Hematopoietic multipotent progenitor cell treated with erythropoietin and hydrocortisone succinate and interleukin-3 and kit ligand, for 8 days (in vitro differentiated cells): ENCODE data around the gene ADCY5.
A peak's percentile ranks its signal among the peaks of the same experiment; 100 is the strongest.

Source experiments
- DNase-seq: peaks from one replicate; pipeline ENCODE4 v3.0.0-alpha.2; 2015

The ADCY5 gene

DNA sequence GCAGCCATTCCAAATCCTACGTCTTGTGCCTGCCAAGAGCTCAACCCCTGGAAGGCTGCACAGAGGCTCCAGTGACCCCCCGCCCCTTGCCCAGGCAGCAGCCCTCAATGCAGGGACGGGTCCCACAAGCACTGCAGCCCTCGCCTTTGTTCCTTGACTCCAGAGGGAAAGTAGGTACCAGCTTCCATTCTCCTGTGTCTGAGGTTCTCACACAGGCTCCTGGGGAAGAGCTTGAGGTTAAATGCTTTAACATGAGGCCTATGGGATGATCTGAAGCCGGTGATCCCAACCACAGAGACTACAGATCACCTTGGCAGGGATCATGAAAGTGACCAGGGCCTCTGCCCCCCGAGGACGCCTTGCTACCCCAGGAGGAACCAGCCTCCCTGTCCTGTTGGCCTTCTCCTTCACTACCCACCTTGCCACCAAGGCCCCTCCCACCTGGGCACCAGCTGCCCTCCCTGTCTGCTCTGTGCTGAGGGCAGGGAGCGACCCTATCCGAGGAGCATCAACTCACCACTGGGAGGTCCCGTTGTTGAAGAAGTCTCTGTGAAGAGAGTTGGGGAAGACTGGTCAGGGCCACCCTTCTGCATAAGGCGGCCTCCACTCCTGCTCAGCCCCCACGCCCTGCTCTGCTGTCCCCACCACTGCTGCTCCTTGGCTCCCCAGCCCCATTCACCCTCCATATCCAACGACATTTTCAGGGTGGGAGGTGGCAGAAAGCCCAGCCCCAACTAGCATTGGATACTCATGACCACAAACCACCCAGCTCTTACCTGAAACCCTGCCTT, 151.9 kb downstream of the ADCY5 start:
- no peak for DNase-seq

DNA sequence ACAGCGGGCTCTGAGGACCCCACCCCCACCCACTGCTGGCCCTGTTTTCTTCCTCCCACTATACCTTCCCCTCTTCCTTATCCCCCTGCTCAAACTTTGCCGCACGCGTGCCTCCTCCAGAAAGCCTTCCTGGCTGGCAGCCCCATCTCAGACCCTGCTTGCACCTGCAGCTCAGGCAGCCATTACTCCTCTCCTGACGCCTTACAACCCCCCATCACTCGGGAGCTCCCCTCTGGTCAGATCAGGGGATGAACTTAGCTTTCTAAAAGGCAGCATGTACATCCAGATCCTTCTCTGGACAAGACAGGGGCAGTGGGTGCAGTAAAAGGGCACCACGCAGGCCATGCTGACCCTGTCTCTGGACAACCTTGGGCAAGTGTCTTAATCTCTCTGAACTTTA, 152.6 kb downstream of the ADCY5 start:
- no peak for DNase-seq

DNA sequence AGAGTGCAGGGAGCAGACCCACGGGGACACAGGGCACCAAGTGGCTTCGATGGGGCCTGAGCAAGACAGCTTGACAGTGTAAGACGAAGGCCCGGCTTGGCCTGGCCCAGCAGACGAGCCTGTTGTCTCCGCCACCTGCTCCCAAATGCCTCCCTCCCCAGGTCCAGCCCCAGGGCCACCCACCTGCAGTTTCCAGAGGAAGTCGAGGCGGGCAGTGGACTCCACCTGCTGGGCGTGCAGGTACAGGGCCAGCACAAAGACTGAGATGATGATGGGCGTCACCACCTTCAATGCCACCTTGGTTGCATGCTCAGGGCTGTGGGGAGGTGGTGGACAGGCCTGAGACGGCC, 153.0 kb downstream of the ADCY5 start:
- no peak for DNase-seq

DNA sequence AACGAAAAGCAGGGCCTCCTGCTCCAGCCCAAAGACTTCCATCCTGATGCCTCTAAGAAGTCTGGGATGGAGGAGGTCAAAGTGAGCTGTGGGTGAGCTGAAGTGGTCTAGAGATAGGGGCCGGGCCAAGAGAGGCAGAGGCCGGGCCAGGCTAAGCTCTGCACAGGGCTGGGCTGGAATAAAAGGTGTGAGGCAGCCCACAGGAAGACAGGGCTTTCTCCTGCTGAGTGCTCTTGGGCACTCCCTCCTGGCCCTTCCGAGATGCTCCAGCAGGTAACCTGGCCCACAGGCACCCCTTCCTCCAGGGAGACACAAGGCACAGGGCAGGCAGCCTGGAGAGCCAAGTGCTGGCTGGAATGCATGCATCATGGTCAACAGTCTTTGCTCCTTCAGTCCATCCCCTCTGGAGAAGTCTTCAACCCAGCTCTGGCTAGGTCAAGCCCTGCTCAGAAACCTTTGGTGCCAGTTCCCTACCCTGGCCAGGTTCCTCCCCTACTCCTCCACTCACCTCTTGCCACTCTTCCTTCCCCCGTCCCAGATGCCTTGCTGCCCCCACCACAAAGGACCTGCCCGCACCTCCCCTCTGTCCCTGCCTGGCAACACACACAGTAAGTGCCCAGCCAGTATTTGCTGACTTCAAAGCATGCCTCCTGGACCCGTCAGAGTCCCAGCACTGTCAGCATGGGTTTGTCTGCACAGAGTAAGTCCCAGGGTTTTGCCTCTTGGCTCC, 153.6 kb downstream of the ADCY5 start:
- DNase-seq, result no peak

DNA sequence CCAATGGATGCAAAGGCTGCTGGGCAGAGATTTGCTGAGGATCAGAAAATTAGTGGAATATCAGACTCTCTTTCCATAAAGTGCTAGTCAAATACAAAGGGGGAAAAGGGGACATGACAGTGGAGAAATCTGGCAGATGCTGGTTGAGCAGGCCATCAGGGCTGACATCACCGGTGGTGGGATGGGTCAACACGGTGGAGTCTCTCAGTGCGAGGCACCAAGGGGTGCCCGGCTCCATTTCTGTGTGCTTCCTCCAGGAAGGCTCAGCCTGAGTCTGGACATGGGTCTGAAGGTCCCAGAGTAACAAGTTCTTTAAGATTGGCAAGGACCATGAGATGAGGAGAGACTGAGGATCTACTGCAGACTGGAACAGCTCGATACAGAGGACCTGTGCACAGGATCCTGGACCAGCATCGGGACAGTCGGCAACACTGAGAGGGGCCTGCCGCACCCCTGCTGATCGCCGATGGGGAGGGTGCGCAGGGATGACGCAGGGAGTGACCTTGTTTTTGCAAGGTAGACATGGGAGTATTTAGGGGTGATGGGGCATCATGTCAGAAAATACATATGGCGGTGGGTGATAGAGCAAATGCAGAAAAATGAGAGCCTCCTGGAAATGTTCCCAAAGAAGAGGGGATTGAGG, 154.5 kb downstream of the ADCY5 start:
- DNase-seq, result no peak

DNA sequence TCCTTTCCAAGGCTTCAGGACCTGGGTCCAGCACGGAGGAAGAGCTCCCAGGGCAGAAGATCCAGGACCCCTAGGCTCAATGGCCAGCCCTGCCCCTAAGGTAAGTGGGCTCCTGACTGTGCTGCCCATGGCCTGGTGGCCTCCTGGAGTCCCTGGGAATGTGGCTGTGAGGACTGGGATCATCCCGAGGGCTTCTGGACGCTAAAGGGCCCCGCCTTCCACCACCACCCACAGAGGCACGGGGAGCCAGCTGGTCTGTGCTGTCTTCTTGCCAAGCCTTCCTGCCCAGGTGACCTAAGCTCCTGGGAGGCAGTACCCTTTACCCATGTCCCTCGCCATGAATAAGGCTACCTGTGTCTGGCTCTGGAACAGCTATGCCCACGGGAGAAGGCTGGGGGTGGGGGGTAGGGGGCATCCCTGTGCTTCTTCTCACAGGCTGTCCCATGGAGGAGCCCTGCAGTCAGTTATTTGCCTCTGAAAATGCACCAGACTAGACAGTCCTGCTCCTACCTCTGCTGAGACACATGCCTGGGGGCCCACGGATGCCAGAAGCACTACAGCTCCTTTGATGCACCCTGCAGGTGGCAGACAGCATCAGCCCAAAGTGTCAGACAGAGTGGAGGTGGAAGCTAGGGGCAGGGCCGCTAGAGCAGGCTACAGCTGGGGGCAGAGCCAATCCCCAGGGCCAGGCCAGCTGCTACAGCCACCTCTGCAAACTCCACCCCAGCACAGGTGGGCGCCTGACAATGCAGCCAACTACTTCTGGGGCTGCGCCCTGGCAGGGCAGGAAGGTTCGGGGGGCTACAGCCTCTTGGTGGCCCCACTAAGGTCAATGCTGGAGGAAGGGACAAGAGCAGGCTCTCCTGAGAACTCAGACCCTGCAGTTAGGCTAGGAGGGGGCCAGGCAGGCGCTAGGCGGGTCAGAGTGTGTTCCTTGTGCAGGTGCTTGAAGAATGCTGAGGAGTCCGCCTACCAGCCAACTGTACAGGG, 156.3 kb downstream of the ADCY5 start:
- no peak for DNase-seq

DNA sequence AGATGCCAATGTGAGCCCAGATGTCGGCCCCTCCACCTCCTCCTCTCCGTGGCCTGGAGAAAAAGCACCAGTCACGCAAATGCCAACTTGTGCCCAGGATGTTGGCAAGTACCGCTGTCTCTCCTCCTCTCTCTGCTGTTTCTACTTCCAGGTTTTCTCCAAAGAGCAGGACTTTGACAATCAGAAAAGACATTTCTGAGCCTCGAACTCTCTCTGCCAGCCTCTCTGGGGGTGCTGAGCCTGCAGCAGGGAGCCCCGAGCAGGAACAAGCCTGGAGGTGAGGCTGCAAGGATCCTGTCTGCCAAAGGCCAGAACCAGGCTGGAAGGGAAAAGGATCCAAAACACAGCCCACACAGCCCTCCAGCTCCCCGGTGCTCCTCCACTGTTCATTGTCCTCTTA, 157.5 kb downstream of the ADCY5 start:
- no peak for DNase-seq

DNA sequence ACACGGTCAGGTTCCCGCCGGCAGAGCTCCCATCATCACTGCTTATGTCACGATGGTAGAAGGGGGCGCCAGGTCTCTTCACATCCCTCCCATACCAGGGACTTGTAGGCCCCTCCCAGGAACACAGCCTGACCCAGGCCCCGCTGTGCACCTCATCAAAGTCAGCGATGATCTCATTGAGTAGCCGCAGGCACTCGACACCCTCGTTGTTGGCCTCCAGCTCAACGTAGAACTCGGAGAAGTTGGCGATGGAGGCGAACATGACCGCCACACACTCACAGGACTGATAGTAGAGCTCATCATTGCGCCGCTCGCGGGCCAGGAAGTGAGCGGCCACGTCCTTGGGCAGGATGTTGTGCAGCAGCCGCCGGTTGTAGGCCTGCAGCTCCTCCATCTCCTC, 157.9 kb downstream of the ADCY5 start:
- DNase-seq, result no peak

DNA sequence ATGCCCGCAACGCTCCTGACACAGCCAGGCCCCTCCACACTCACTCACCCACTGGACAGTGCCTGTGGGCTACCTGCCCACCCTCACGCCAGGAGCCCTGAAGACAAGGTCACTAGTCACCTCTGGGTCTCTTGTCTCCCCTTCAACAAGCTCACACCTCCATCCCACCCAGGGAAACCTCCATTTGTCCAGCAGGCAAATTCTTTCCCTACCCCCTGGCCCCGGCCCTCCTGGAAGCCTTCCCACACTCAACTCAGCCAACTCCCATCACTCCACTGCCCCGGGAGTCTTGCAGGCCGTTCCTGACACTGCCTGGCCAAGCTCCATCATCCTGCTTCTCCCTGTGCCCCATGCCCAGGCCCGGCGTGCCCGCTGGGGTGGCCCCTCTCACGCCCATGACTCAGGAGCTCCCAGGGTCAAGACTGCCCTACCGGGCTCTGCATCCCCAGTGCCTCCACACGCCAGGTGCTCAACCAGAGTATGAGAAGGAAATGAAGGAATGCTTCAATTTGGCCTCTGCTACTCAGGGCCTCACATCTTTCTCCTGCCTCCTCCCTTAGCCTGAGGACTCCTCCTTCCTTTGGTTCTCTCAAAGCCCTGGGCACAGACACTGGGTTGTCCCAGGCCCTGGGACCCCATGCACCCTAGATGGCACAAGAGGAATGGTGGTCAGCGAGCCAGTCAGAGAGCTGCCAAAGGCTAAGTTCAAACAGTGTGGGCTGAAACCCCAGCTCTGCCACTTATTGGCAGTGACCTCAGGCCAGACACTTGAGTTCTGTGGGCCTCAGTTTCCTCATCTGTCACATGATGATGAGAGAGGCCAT, 158.6 kb downstream of the ADCY5 start:
- no peak for DNase-seq

DNA sequence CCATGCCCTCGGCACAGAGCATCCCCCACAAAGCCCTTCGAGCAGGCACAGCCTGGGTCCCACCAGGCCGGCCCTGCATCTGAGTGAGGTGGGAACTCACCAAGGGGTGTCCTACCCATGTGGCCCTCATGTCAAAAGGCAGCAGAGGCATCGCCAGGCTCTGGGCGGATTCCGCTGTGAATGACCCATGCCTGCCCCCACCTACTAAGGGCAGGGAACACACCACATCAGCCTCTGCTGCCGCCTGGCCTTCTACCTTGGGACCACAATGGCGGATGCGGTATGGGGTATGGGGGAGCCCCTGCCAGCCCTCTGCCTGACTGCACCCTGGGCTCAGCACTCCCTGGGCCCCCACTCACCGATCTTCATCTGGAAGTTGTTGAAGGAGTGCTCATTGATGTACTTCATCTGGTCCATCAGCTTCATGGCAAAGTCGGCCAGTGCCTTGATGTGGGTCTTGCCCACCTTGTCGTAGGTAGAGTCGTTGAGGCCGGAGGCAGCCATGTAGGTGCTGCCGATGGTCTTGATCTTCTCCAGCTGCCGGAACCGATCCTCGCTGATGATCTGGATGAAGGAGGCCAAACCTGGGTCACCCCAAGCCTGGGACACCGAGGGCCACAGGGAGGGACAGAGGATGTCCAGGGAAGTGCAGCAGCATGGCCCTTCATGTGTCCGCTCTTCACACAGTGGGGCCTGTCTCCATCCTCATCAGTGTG, 159.3 kb downstream of the ADCY5 start:
- no peak for DNase-seq

DNA sequence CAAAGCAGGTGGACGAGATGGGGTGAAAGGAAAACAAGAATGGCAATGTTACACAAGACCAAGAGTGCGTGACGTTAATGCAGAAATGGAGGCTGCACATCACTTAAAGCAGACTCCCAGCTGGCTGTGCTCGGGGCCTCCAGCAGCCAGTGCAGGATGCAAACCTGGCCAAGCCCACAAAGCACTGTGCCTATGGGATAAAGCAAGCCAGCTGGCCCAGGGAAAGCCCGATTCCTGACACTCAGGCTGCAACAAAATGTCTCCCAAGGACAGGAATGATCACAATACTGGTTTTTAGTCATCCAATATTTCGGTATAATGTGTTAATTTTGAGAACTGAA, 161.0 kb downstream of the ADCY5 start:
- DNase-seq, result no peak

DNA sequence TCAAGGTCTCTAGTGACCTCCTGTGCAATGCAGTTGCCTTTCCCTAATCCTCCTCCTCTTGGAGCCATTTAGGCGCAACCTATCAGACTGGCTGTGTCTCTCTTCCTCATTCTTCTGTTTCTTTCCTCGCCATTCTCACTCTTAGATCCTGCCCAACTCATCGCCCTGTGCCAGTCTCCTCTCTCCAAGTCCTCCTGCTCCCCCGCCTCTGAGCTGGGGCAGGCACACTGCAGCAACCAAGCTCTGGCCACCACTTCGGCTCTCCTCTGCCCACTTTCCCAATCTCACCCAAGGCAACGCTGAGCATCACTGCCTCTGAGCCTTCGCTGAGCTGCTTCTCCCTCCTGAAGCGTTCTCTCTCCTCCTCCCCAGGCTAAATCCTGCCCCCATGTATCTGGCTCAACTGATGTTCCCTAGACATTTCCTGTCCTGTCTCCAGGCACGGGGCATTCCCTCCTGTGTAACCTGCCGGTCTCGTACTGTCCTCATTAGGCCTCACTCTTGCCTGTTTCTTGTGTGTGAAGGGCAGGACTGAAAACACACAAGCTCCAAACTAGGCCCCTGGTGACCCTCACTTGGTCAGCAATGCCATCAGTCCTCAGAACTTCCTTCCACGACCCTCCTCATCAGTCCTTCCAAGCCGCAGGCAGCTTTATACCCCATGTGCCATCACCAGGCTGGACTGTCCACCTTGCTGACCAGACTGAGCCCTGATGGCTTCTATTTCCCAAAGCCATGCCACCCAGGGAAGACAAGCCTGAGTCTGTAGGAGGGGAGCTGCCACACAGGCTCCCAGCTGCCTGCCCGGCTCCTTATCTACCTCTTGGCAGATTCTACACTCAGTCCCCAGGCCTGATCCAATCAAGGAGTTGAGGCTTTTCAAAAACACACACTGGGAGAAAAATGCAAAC, 161.6 kb downstream of the ADCY5 start:
- DNase-seq, result no peak

DNA sequence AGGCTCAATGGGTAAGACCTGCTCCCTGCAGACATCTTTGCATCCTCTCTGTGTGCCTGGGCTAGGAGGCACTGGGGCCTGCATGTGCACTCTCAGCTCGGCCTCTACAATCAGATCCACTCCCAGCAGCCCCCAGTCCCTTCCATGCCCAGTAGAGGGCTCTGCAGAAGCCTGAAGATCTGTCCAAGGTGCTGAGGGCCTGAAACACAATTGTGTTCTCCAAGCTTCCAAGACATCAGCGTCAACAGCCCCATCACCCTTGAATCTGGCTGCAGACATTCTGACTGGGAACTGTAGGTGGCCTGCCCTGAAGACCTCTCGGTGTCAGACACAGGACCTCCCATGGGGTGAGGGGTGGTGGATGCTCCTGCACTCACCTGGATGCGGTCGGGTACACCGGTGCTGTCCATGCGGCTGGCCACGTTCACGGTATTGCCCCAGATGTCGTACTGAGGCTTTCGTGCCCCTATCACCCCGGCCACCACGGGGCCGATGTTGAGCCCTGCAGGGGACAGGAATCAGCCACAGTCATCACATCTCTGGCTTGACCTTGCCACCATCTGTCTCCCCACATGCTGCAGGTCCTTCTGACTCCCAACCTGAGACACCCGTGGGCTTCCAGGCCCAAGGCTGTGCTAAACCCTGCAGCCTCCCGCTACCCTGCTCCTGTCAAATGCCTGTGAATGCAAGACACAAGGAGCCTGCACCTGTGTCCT, 162.4 kb downstream of the ADCY5 start:
- DNase-seq, result peak; percentile 73

DNA sequence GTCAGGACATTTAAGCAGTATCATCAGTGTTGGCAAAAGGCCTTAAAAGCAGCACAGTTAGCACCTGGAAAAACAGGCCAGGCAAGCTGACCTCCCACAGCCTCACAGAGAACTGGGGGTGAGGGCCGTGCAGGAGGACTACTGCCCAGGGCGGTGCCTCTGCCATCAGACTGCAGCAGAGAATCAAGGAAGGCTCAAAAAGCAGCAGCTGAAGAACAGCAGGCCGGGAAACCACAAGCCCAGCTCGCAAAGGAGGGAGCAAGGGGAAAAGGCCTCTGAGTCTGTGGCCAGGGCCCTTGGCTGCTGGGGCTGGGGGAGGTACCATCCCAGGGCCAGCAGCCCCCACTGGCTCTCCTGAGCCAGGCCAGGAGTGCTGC, 163.0 kb downstream of the ADCY5 start:
- no peak for DNase-seq

DNA sequence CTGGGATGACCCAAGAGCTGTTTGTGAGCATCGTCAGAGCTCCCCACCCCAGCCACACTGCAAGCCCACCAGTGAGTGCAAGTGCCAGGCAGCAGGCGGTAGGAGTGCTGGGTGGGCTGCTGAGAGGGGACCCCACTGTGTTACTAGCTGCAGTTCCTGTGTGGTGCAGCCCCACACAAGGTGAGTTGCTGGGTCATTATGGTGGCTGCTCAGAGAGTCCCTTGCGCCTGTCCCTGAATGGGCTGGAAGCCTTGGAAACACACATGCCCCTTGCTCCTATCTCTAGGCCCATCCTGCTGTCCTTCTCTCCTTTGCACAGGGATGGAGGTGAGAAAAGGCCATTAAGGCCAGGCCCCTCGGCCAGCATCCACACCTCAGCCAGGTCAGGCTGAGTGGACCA, 163.4 kb downstream of the ADCY5 start:
- DNase-seq, result no peak

DNA sequence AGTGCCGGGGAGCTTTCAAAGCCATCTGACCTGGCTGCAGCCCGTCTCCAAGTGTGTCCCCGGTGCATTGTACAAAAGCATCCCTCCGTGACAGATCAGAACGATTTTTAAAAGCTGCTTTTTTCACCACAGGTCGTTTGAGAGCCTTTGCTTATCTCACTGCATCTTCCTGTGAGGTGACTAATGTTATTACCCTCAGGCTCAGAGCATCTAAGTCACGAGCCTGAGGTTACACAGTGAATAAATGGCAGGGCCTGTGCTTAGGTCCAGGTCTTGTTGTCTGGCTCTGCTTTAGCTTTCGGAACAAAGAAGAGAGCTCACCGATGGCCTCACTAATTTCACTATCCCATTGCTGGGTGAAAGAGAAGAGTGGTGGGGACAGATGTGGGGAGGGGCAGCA, 163.8 kb downstream of the ADCY5 start:
- no peak for DNase-seq

DNA sequence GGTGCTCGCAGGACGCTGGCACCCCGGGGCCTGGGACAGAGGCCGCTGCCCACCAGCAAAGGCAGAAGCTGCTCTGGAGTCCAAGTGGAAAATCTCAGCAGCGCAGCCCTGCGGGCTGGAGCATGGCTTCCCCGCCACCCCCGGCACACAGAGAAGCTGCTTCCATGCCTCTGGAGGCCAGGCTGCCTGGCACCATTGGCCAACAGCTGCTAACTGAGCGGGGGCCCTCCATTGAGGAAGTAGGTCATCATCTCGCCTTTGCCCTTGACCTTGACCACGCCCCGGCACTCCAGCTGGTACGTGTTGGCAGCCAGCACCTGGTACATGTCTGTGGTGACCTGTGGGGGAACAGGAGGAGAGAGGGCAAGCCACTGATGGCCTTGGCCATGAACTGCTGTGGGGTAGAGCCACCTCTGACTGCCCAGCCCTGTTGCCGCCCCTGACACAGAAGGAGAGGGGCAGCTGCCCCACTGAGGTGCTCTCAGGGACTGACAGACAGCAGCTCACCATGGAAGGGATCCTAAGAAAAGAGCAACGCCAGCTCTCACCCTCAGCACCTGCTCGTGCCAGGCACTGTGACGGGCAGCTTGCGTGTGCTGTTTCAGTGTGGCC, 164.4 kb downstream of the ADCY5 start:
- no peak for DNase-seq

DNA sequence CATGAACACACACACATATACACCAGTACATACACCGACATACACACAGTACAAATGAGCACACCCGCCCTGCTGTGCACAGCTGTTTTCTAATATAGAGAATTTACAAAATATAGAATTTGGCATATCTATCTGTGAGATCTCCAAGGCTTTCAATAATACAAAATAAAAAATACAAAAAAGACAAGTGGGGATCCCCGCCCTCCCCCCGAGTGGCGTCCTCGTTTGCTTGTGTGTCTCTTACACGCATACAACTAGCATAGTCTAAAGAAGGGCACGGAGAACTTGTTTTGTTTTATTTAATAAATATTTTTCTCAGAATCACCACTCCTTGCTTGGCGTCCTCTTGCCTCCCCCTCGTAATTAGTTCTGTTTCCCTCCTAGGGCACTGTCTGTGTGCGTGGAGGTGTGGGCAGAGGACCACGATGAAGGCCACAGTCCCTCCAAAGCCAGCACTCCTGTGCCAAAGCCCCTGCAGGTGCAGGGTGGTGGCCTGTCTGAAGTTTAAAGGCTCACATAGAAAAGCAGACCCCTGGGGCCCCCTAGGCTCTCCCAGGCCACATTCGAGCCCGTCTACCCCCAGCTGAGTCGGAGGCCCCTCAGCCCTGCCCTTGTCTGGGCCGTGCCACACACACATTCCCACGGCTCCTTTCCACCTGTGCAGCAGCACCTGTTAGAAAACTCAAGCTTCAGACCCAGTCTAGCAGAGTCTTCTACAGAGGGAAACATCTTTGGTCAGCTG, 165.1 kb downstream of the ADCY5 start:
- no peak for DNase-seq

DNA sequence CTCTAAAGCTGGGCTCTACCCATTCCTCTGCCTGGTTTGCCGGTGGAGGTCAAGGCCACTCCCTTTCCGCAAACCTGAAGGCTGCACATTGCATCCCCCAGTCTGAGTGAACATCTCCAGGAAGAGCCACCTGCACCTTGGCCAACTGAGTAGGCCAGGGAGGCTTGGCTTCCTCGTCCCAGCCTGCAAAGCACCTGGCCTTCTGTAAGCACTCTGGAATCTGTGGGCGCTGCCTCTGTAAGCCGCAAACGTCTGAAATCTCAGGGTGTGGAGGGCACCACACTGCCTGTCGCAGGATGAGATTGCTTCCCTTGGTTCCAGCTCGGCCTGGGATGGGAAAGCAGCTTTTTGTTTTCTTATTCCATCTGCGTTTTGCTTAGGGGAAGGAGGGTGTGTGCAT, 165.8 kb downstream of the ADCY5 start:
- no peak for DNase-seq
